PC-9 (cell line): ENCODE data around the gene GPC5.
"Not testable (repeated sequence)": the region's sequence is repeated elsewhere in the genome, so short reads cannot be mapped to it uniquely, and the experiment has no call there.

Source experiments
- CTCF ChIP-seq: fragments of 200-600 bp; sonication (generic); conservative IDR thresholded peaks from 2 replicates; pipeline ENCODE4 v1.6.1; 2017; ENCODE audit warnings: mixed run types, antibody characterized with exemption, mild to moderate bottlenecking, moderate library complexity
- EZH2 ChIP-seq: fragments of 200-600 bp; sonication (generic); IDR thresholded peaks from 2 replicates; pipeline ENCODE4 v1.8.0; 2017; ENCODE audit warnings: antibody characterized with exemption, low read depth

- not testable (repeated sequence) for TF ChIP-seq CTCF, EZH2
Measured at GRCh38 chr13:91416579-91416978, 18.2 kb downstream of the GPC5 start.
